Measurements from ENCODE around the gene TMEM125. TPM values are rescaled to one million over a fixed set of nuclear protein-coding genes. Genes with fewer than 3 reads are reported as not detected.

TMEM125 gene
- total RNA-seq, 1 donor from 2014 or later, result 0.52 TPM

- H3K4me3 ChIP-seq (ENCODE audit: low read length in 3 of 3), result no peak overlapping the region
- H3K9ac ChIP-seq (ENCODE audit: low read depth in 1 of 3, low read length in 3 of 3), result no peak overlapping the region
- H3K27me3 ChIP-seq (ENCODE audit: control insufficient read depth in 3 of 3, insufficient read depth in 3 of 3, low read length in 3 of 3), result no peaks in the 10 kb centered on the region
- no peaks in the 10 kb centered on the region for H3K4me1 ChIP-seq (ENCODE audit: control insufficient read depth in 3 of 3, insufficient read depth in 3 of 3, low read length in 3 of 3)
- H3K36me3 ChIP-seq (ENCODE audit: control insufficient read depth in 3 of 3, insufficient read depth in 3 of 3, low read length in 3 of 3), result no peaks in the 10 kb centered on the region
- no peaks in the 10 kb centered on the region for H3K9me3 ChIP-seq (ENCODE audit: control insufficient read depth in 3 of 3, low read length in 3 of 3)
- H3K27ac ChIP-seq (ENCODE audit: low read depth, low read length), result no peak overlapping the region
Measured at GRCh38 chr1:43258370-43258769, 11.4 kb upstream of the TMEM125 start.

- no peaks in the 10 kb centered on the region for H3K36me3 ChIP-seq (ENCODE audit: control insufficient read depth in 3 of 3, insufficient read depth in 3 of 3, low read length in 3 of 3)
Measured at GRCh38 chr1:43265431-43265830, 4.4 kb upstream of the TMEM125 start.

GRCh38 chr1:43266881-43267280 lies 2.9 kb upstream of the TMEM125 start:
- Histone ChIP-seq H3K36me3 (ENCODE audit: control insufficient read depth in 3 of 3, insufficient read depth in 3 of 3, low read length in 3 of 3) (no peaks in the 10 kb centered on the region), H3K4me1 (ENCODE audit: control insufficient read depth in 3 of 3, insufficient read depth in 3 of 3, low read length in 3 of 3) (no peaks in the 10 kb centered on the region), H3K9ac (ENCODE audit: low read depth in 1 of 3, low read length in 3 of 3) (no peak overlapping the region), H3K9me3 (ENCODE audit: control insufficient read depth in 3 of 3, low read length in 3 of 3) (no peaks in the 10 kb centered on the region), H3K27ac (ENCODE audit: low read depth, low read length) (no peak overlapping the region), H3K4me3 (ENCODE audit: low read length in 3 of 3) (no peak overlapping the region), H3K27me3 (ENCODE audit: control insufficient read depth in 3 of 3, insufficient read depth in 3 of 3, low read length in 3 of 3) (peaks cover 19 to 23% (median 22%) of the 10 kb centered on the region in 3 donors)

More at GRCh38 chr1:43265431-43265830, 4.4 kb upstream of the TMEM125 start:
- no peak overlapping the region for H3K27ac ChIP-seq (ENCODE audit: low read depth, low read length)
- no peaks in the 10 kb centered on the region for H3K9me3 ChIP-seq (ENCODE audit: control insufficient read depth in 3 of 3, low read length in 3 of 3)
- H3K4me3 ChIP-seq (ENCODE audit: low read length in 3 of 3), result no peak overlapping the region
- H3K9ac ChIP-seq (ENCODE audit: low read depth in 1 of 3, low read length in 3 of 3), result no peak overlapping the region
- no peaks in the 10 kb centered on the region for H3K4me1 ChIP-seq (ENCODE audit: control insufficient read depth in 3 of 3, insufficient read depth in 3 of 3, low read length in 3 of 3)
- H3K27me3 ChIP-seq (ENCODE audit: control insufficient read depth in 3 of 3, insufficient read depth in 3 of 3, low read length in 3 of 3), result peaks cover 7 to 10% (median 9%) of the 10 kb centered on the region in 3 donors

- no peaks in the 10 kb centered on the region for H3K36me3 ChIP-seq (ENCODE audit: control insufficient read depth in 3 of 3, insufficient read depth in 3 of 3, low read length in 3 of 3)
- H3K27ac ChIP-seq (ENCODE audit: low read depth, low read length), result no peak overlapping the region
- no peaks in the 10 kb centered on the region for H3K4me1 ChIP-seq (ENCODE audit: control insufficient read depth in 3 of 3, insufficient read depth in 3 of 3, low read length in 3 of 3)
- no peak overlapping the region for H3K4me3 ChIP-seq (ENCODE audit: low read length in 3 of 3)
- no peaks in the 10 kb centered on the region for H3K9me3 ChIP-seq (ENCODE audit: control insufficient read depth in 3 of 3, low read length in 3 of 3)
- peaks cover 23 to 27% (median 26%) of the 10 kb centered on the region in 3 donors for H3K27me3 ChIP-seq (ENCODE audit: control insufficient read depth in 3 of 3, insufficient read depth in 3 of 3, low read length in 3 of 3)
- H3K9ac ChIP-seq (ENCODE audit: low read depth in 1 of 3, low read length in 3 of 3), result no peak overlapping the region
Measured at GRCh38 chr1:43267291-43267805, 2.4 kb upstream of the TMEM125 start.

- Histone ChIP-seq H3K27ac (ENCODE audit: low read depth, low read length) (no peak overlapping the region), H3K36me3 (ENCODE audit: control insufficient read depth in 3 of 3, insufficient read depth in 3 of 3, low read length in 3 of 3) (no peaks in the 10 kb centered on the region), H3K9me3 (ENCODE audit: control insufficient read depth in 3 of 3, low read length in 3 of 3) (no peaks in the 10 kb centered on the region), H3K9ac (ENCODE audit: low read depth in 1 of 3, low read length in 3 of 3) (no peak overlapping the region), H3K4me3 (ENCODE audit: low read length in 3 of 3) (no peak overlapping the region), H3K27me3 (ENCODE audit: control insufficient read depth in 3 of 3, insufficient read depth in 3 of 3, low read length in 3 of 3) (peaks cover 26 to 33% (median 26%) of the 10 kb centered on the region in 3 donors), H3K4me1 (ENCODE audit: control insufficient read depth in 3 of 3, insufficient read depth in 3 of 3, low read length in 3 of 3) (no peaks in the 10 kb centered on the region)
Measured at GRCh38 chr1:43267818-43268425, 1.9 kb upstream of the TMEM125 start.

- Histone ChIP-seq H3K27ac (ENCODE audit: low read depth, low read length) (no peak overlapping the region), H3K27me3 (ENCODE audit: control insufficient read depth in 3 of 3, insufficient read depth in 3 of 3, low read length in 3 of 3) (peaks cover 26 to 36% (median 35%) of the 10 kb centered on the region in 3 donors), H3K9me3 (ENCODE audit: control insufficient read depth in 3 of 3, low read length in 3 of 3) (no peaks in the 10 kb centered on the region), H3K9ac (ENCODE audit: low read depth in 1 of 3, low read length in 3 of 3) (no peak overlapping the region), H3K4me1 (ENCODE audit: control insufficient read depth in 3 of 3, insufficient read depth in 3 of 3, low read length in 3 of 3) (no peaks in the 10 kb centered on the region), H3K4me3 (ENCODE audit: low read length in 3 of 3) (no peak overlapping the region), H3K36me3 (ENCODE audit: control insufficient read depth in 3 of 3, insufficient read depth in 3 of 3, low read length in 3 of 3) (no peaks in the 10 kb centered on the region)
Measured at GRCh38 chr1:43270421-43271095, 775 bp downstream of the TMEM125 start.

GRCh38 chr1:43271186-43272118 lies 1.7 kb downstream of the TMEM125 start:
- Histone ChIP-seq H3K27me3 (ENCODE audit: control insufficient read depth in 3 of 3, insufficient read depth in 3 of 3, low read length in 3 of 3) (peaks cover 32 to 38% (median 36%) of the 10 kb centered on the region in 3 donors), H3K9me3 (ENCODE audit: control insufficient read depth in 3 of 3, low read length in 3 of 3) (no peaks in the 10 kb centered on the region), H3K27ac (ENCODE audit: low read depth, low read length) (no peak overlapping the region), H3K4me1 (ENCODE audit: control insufficient read depth in 3 of 3, insufficient read depth in 3 of 3, low read length in 3 of 3) (no peaks in the 10 kb centered on the region), H3K36me3 (ENCODE audit: control insufficient read depth in 3 of 3, insufficient read depth in 3 of 3, low read length in 3 of 3) (no peaks in the 10 kb centered on the region), H3K4me3 (ENCODE audit: low read length in 3 of 3) (no peak overlapping the region), H3K9ac (ENCODE audit: low read depth in 1 of 3, low read length in 3 of 3) (no peak overlapping the region)

- no peak overlapping the region for H3K9ac ChIP-seq (ENCODE audit: low read depth in 1 of 3, low read length in 3 of 3)
- no peak overlapping the region for H3K27ac ChIP-seq (ENCODE audit: low read depth, low read length)
Measured at GRCh38 chr1:43272161-43272560, 2.4 kb downstream of the TMEM125 start.

GRCh38 chr1:43272576-43273571 lies 3.1 kb downstream of the TMEM125 start:
- Histone ChIP-seq H3K36me3 (ENCODE audit: control insufficient read depth in 3 of 3, insufficient read depth in 3 of 3, low read length in 3 of 3) (no peaks in the 10 kb centered on the region), H3K27me3 (ENCODE audit: control insufficient read depth in 3 of 3, insufficient read depth in 3 of 3, low read length in 3 of 3) (peaks cover 32 to 41% (median 38%) of the 10 kb centered on the region in 3 donors), H3K9ac (ENCODE audit: low read depth in 1 of 3, low read length in 3 of 3) (no peak overlapping the region), H3K9me3 (ENCODE audit: control insufficient read depth in 3 of 3, low read length in 3 of 3) (no peaks in the 10 kb centered on the region), H3K4me3 (ENCODE audit: low read length in 3 of 3) (no peak overlapping the region), H3K27ac (ENCODE audit: low read depth, low read length) (no peak overlapping the region), H3K4me1 (ENCODE audit: control insufficient read depth in 3 of 3, insufficient read depth in 3 of 3, low read length in 3 of 3) (no peaks in the 10 kb centered on the region)

More at GRCh38 chr1:43272161-43272560, 2.4 kb downstream of the TMEM125 start:
- no peaks in the 10 kb centered on the region for H3K9me3 ChIP-seq (ENCODE audit: control insufficient read depth in 3 of 3, low read length in 3 of 3)
- H3K27me3 ChIP-seq (ENCODE audit: control insufficient read depth in 3 of 3, insufficient read depth in 3 of 3, low read length in 3 of 3), result peaks cover 32 to 38% (median 36%) of the 10 kb centered on the region in 3 donors
- no peak overlapping the region for H3K4me3 ChIP-seq (ENCODE audit: low read length in 3 of 3)
- H3K4me1 ChIP-seq (ENCODE audit: control insufficient read depth in 3 of 3, insufficient read depth in 3 of 3, low read length in 3 of 3), result no peaks in the 10 kb centered on the region
- no peaks in the 10 kb centered on the region for H3K36me3 ChIP-seq (ENCODE audit: control insufficient read depth in 3 of 3, insufficient read depth in 3 of 3, low read length in 3 of 3)

Measured in skeletal muscle tissue (tissue), 4 donors.